DND-41 (cell line): ENCODE results near the gene PER1.

Experiments
- ATAC-seq: fragments of 200-7000 bp; cut with Tn5 transposase; 3 replicates; pipeline ENCODE4 v1.9.1; 2021; ENCODE audit warnings: low read depth; ENCODE audit not compliant: insufficient read depth
- DNase-seq: peaks from one replicate; pipeline ENCODE4 v3.0.0-alpha.2; 2020
- H2AFZ ChIP-seq: 2 replicates; pipeline ENCODE4 v1.6.0; 2012; ENCODE audit warnings: low read depth, low read length
- H3K27ac ChIP-seq: 2 replicates; pipeline ENCODE4 v1.5.1; 2012; ENCODE audit warnings: low read length, inconsistent platforms
- H3K27me3 ChIP-seq: fragments of 200-600 bp; sonication (generic); 2 replicates; pipeline ENCODE4 v1.6.0; 2012; ENCODE audit warnings: low read length, mild to moderate bottlenecking, inconsistent platforms; ENCODE audit not compliant: insufficient read depth, poor library complexity
- H3K36me3 ChIP-seq: 2 replicates; pipeline ENCODE4 v1.5.1; 2012; ENCODE audit warnings: low read length, inconsistent platforms; ENCODE audit not compliant: insufficient read depth
- H3K4me1 ChIP-seq: 2 replicates; pipeline ENCODE4 v1.5.1; 2012; ENCODE audit warnings: mild to moderate bottlenecking, low read length; ENCODE audit not compliant: insufficient read depth
- H3K4me2 ChIP-seq: 2 replicates; pipeline ENCODE4 v1.6.0; 2012; ENCODE audit warnings: mild to moderate bottlenecking, moderate library complexity, low read length, inconsistent platforms; ENCODE audit not compliant: insufficient read depth
- H3K4me3 ChIP-seq, 2 experiments: fragments of 200-600 bp in 1 of 2; shearing (Covaris generic) in 1 of 2; 2 replicates each; pipeline ENCODE4 v1.5.1; 2012 to 2016; ENCODE audit warnings: inconsistent platforms in 2 of 2, low read length in 2 of 2, mild to moderate bottlenecking in 2 of 2, low read depth in 1 of 2, moderate library complexity in 1 of 2
- H3K79me2 ChIP-seq: 2 replicates; pipeline ENCODE4 v1.6.0; 2012; ENCODE audit warnings: low read length, inconsistent platforms; ENCODE audit not compliant: insufficient read depth
- H3K9ac ChIP-seq: 2 replicates; pipeline ENCODE4 v1.6.0; 2012; ENCODE audit warnings: low read depth, mild to moderate bottlenecking, inconsistent platforms, low read length, moderate library complexity
- H3K9me3 ChIP-seq: 2 replicates; pipeline ENCODE4 v1.5.1; 2012; ENCODE audit warnings: low read length, moderate library complexity, mild to moderate bottlenecking, inconsistent platforms; ENCODE audit not compliant: insufficient read depth, severe bottlenecking
- H4K20me1 ChIP-seq: 2 replicates; pipeline ENCODE4 v1.6.0; 2012; ENCODE audit warnings: low read length; ENCODE audit not compliant: insufficient read depth
- CTCF ChIP-seq: IDR thresholded peaks from 2 replicates; pipeline ENCODE4 v1.5.1; 2012; ENCODE audit warnings: borderline replicate concordance, low read length, moderate library complexity, mild to moderate bottlenecking; ENCODE audit not compliant: poor library complexity, severe bottlenecking; ENCODE audit errors: extremely low read depth
- EZH2 ChIP-seq: IDR thresholded peaks from 3 replicates; pipeline ENCODE4 v1.6.1; 2012; ENCODE audit warnings: borderline replicate concordance, low read depth, mild to moderate bottlenecking, moderate library complexity, low read length, inconsistent platforms; ENCODE audit not compliant: severe bottlenecking

Gene PER1

DNA sequence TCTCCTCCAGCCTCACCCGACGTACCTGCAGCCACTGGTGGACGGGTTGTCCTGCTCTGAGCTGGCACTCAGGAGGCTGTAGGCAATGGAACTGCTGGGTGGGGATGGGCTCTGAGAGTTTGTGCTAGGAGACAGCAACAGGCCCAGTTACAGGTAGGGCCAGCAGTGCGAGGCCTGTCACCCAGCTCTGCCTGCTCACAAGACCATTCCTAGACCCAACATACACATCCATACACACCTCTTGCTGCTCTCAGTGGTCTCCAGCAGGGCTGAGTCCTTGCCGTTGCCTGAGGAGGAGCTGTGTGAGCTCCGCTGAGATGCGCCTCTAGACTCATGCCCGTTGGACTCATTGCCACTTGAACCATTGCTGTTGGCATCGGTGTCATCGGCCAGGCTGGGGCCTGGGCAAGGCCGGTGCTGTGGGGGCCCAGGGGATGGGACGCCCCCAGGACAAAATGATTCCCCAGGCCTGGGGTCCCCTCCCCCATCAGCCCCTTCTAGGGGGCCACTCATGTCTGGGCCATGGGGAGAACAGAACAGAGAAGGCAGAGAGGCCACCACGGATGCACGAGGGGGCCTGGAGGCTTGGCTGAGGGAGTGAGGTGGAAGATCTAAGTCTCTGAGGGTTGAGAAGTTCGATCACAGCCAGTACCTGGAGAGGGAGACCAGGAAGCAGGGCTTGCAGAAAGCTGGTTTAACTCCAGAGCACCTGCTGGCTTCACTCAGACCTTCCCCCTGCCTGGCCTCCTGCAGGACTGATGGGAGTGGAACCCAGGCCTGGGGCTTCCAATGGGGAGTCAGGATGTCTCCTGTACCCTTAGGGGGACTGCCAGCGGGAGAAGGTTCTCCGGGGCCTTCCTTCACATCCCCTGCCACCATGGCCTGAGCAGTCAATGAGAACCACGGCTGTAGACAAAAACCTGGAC lies 1.7 kb downstream of the PER1 start:
- ATAC-seq, result no peak
- Histone ChIP-seq H3K27ac (peak overlapping the region; percentile 43), H3K4me2 (peak overlapping the region; percentile 93), H2AFZ (no peak overlapping the region), H3K9ac (peak overlapping the region; percentile 43; the same call in 1 of the 2 replicates), H3K4me3 (peak overlapping the region in 1 of 2 experiments; percentile 76; a peak in 2 of 4 replicates), H3K27me3 (no peaks in the 10 kb centered on the region), H4K20me1 (peaks cover 22% of the 10 kb centered on the region), H3K9me3 (no peaks in the 10 kb centered on the region), H3K79me2 (peaks cover 17% of the 10 kb centered on the region), H3K36me3 (peaks cover 49% of the 10 kb centered on the region), H3K4me1 (peaks cover 45% of the 10 kb centered on the region)
- TF ChIP-seq CTCF (no peak), EZH2 (no peak)
- DNase-seq, result no peak

DNA sequence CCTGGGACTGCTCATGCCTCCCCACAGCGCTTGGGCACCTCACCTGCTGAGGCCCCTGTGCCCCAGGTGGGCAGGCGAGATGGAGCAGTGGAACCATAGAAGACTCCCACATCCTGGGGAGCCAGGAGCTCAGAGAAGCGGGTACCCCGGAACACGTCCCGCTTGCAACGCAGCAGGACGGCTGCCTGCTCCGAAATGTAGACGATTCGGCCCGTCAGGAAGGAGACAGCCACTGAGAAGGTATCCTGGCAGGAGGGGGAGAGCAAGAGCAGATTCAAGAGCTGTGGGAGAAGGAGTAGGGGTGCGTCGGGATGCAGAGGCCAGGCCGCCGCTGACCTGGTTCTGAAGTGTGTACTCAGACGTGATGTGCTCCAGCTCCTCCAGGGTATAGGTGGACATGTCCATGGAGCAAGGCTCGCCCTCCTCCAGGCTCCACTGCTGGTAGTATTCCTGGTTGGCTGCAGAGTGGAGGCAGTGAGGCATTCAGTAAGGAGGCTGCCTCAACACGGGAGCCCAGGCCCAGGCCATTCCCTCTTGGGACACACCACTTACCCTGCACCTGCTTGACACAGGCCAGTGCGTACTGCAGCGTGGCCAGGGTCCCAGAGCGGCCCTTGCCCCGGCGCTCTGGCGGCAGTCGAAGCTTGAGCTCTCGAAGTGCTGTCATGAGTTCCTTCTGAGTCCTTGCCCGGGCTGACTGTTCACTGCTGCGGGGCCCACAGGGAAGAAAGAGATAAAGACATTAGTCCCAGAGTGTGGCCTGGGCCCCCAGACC lies 2.6 kb downstream of the PER1 start:
- Histone ChIP-seq H2AFZ (no peak overlapping the region), H3K36me3 (peaks cover 56% of the 10 kb centered on the region), H3K27me3 (no peaks in the 10 kb centered on the region), H3K27ac (no peak overlapping the region), H3K9ac (no peak overlapping the region), H3K4me2 (no peak overlapping the region), H3K79me2 (peaks cover 17% of the 10 kb centered on the region), H3K9me3 (no peaks in the 10 kb centered on the region), H3K4me1 (peaks cover 38% of the 10 kb centered on the region), H4K20me1 (peaks cover 22% of the 10 kb centered on the region), H3K4me3 (no peak overlapping the region)
- DNase-seq, result no peak
- TF ChIP-seq CTCF, result no peak
- no peak for TF ChIP-seq EZH2
- ATAC-seq, result no peak

- Histone ChIP-seq H3K79me2 (peaks cover 17% of the 10 kb centered on the region), H3K9ac (no peak overlapping the region), H3K4me2 (no peak overlapping the region), H3K4me3 (no peak overlapping the region), H3K9me3 (no peaks in the 10 kb centered on the region), H3K36me3 (peaks cover 67% of the 10 kb centered on the region), H3K27me3 (no peaks in the 10 kb centered on the region), H4K20me1 (peaks cover 22% of the 10 kb centered on the region), H3K4me1 (peaks cover 30% of the 10 kb centered on the region), H3K27ac (no peak overlapping the region), H2AFZ (no peak overlapping the region)
- ATAC-seq (no peak), DNase-seq (no peak)
- TF ChIP-seq EZH2, result no peak
- no peak for TF ChIP-seq CTCF
Measured at GRCh38 chr17:8148560-8148959, 3.6 kb downstream of the PER1 start.
